ENCODE results near the gene SFI1. TPM values are rescaled to one million over a fixed set of nuclear protein-coding genes. Genes with fewer than 3 reads are reported as not detected.
"Not testable (repeated sequence)": the region's sequence is repeated elsewhere in the genome, so short reads cannot be mapped to it uniquely, and the experiment has no call there.

The SFI1 gene
- total RNA-seq, 2 experiments from 2014 or later: 227 to 240 TPM

- CTCF ChIA-PET: interaction anchor here (1.7 kb wide), 1 partner anchor 11 kb away, joined by 7 read pairs; no protein-coding TSS in a partner anchor
- POLR2A ChIA-PET: interaction anchor here (1.2 kb wide), 1 partner anchor 12 kb away, joined by 4 read pairs; no protein-coding TSS in a partner anchor
- intact Hi-C loops (cut with micrococcal nuclease): no loop called here
- no peaks in the 10 kb centered on the region for H3K27me3 Mint-ChIP-seq
- peaks cover 44% of the 10 kb centered on the region for H3K36me3 Mint-ChIP-seq
- H3K4me1 Mint-ChIP-seq (ENCODE audit: low read depth): peaks cover 34% of the 10 kb centered on the region
- H3K4me3 Mint-ChIP-seq: no peak overlapping the region
- H3K9me3 Mint-ChIP-seq: peaks cover 3% of the 10 kb centered on the region
- peak overlapping the region; percentile 9 for H3K27ac Mint-ChIP-seq
- no peak for DNase-seq
These were observed 54.6 kb downstream of the SFI1 start for GRCh38 chr22:31550871-31551370.

DNA sequence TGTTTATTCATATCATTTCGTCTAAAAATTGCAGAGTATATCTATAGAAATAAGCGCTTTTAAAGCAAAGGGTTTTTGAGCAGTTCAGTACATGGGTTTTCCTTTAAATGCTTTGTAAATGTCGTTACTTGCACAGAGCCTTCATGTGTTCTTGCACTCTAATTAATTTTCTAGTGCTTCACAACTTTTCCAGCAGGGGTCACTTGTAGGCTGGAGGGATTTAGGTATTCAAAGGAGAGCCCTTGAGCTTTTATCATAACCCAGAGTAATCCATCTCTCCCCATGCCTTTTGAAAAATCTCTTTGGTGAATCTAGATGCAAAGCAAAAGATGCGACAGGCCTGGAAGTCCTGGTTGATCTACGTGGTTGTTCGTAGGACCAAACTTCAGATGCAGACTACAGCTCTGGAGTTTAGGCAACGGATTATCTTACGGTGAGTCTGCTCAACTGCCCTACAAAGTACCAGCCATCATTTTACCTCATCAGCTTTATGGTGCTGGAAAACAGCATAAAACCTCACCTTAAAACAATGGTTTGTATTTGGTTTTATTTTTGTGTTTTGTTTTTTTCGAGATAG is 60.4 kb downstream of the SFI1 start:
- ChIA-PET POLR2A (interaction anchor here (0.6 kb wide), 1 partner anchor 18 kb away, joined by 3 read pairs; no protein-coding TSS in a partner anchor), CTCF (interaction anchor here (0.6 to 1.9 kb wide), 22 partner anchors 10 to 274 kb away, joined by 3 to 10 read pairs (median 5); partner anchors contain the start of gene PISD)
- no peak overlapping the region for H3K4me3 Mint-ChIP-seq
- no peak for DNase-seq
- H3K9me3 Mint-ChIP-seq: no peaks in the 10 kb centered on the region
- H3K27me3 Mint-ChIP-seq: no peaks in the 10 kb centered on the region
- H3K27ac Mint-ChIP-seq: peak overlapping the region; percentile 11
- H3K4me1 Mint-ChIP-seq (ENCODE audit: low read depth): peaks cover 17% of the 10 kb centered on the region
- H3K36me3 Mint-ChIP-seq: peaks cover 33% of the 10 kb centered on the region
- intact Hi-C loops (cut with micrococcal nuclease): loop anchor here (2.0 kb wide), 1 partner anchor 74 kb away; no protein-coding TSS in a partner anchor

GRCh38 chr22:31558546-31558945 is 62.2 kb downstream of the SFI1 start:
- H3K27me3 Mint-ChIP-seq; H3K9me3 Mint-ChIP-seq; H3K4me1 Mint-ChIP-seq (ENCODE audit: low read depth); H3K27ac Mint-ChIP-seq; POLR2A ChIA-PET; DNase-seq; intact Hi-C loops (cut with micrococcal nuclease); H3K4me3 Mint-ChIP-seq: not testable (repeated sequence)
- CTCF ChIA-PET: interaction anchor here (0.8 kb wide), 1 partner anchor 75 kb away, joined by 3 read pairs; no protein-coding TSS in a partner anchor
- peaks cover 38% of the 10 kb centered on the region for H3K36me3 Mint-ChIP-seq

DNA sequence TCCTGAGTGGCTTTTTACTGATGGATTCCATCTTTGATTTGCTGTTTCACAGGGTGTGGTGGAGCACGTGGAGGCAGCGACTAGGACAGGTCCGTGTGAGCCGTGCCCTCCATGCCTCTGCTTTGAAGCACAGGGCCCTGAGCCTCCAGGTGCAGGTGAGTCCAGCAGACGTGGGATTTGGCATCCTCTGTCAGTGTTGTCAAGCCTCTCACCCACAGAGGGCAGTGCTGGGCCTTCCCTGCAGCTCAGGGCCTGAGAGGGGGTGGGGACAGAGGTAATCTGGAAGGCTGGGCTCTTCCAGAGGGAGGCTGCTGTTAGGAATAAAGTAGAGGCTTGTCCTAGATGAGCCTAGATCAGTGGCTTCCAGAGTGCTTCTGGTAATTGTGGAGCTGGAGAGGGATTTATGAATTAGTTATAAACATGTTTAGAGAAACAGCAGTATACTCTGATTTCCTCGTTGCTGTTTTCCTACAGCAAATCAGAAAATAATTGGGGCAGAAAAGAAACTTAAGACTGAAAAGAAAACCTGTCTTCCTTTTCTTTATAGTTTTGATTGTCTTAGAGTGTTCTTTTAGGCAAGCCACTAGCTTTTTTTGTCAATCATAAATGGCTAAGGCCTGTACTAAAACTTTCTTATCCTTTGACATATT is 65.0 kb downstream of the SFI1 start:
- H3K4me1 Mint-ChIP-seq (ENCODE audit: low read depth): peaks cover 2% of the 10 kb centered on the region
- POLR2A ChIA-PET: no interaction called here
- intact Hi-C loops (cut with micrococcal nuclease): loop anchor here (1.0 kb wide), 1 partner anchor 72 kb away; no protein-coding TSS in a partner anchor
- no peaks in the 10 kb centered on the region for H3K9me3 Mint-ChIP-seq
- H3K27me3 Mint-ChIP-seq: no peaks in the 10 kb centered on the region
- peaks cover 36% of the 10 kb centered on the region for H3K36me3 Mint-ChIP-seq
- no peak overlapping the region for H3K4me3 Mint-ChIP-seq
- H3K27ac Mint-ChIP-seq: peak overlapping the region; percentile 59
- peak; percentile 74 for DNase-seq
- CTCF ChIA-PET: interaction anchor here (0.6 to 2.4 kb wide), 11 partner anchors 10 to 100 kb away, joined by 3 to 8 read pairs (median 4); partner anchors contain the start of gene EIF4ENIF1

GRCh38 chr22:31561970-31562369 is 65.6 kb downstream of the SFI1 start:
- Mint-ChIP-seq H3K27ac (no peak overlapping the region), H3K9me3 (no peaks in the 10 kb centered on the region), H3K4me1 (ENCODE audit: low read depth) (no peaks in the 10 kb centered on the region), H3K36me3 (peaks cover 32% of the 10 kb centered on the region), H3K4me3 (no peak overlapping the region), H3K27me3 (no peaks in the 10 kb centered on the region)
- no peak for DNase-seq
- ChIA-PET CTCF (interaction anchor here (0.9 to 1.4 kb wide), 10 partner anchors 10 to 100 kb away, joined by 3 to 7 read pairs (median 4); partner anchors contain the start of gene EIF4ENIF1), POLR2A (no interaction called here)
- intact Hi-C loops (cut with micrococcal nuclease): loop anchor here (1.0 kb wide), 1 partner anchor 71 kb away; no protein-coding TSS in a partner anchor

- DNase-seq: no peak
- Mint-ChIP-seq H3K27me3 (no peaks in the 10 kb centered on the region), H3K4me1 (ENCODE audit: low read depth) (peaks cover 6% of the 10 kb centered on the region), H3K9me3 (no peaks in the 10 kb centered on the region), H3K4me3 (no peak overlapping the region), H3K36me3 (peaks cover 28% of the 10 kb centered on the region), H3K27ac (no peak overlapping the region)
- ChIA-PET CTCF (interaction anchor here (0.8 to 2.0 kb wide), 4 partner anchors 10 to 69 kb away, joined by 3 to 7 read pairs (median 3); no protein-coding TSS in a partner anchor), POLR2A (no interaction called here)
- intact Hi-C loops (cut with micrococcal nuclease): no loop called here
These were observed 70.1 kb downstream of the SFI1 start for GRCh38 chr22:31566484-31566883.

DNA sequence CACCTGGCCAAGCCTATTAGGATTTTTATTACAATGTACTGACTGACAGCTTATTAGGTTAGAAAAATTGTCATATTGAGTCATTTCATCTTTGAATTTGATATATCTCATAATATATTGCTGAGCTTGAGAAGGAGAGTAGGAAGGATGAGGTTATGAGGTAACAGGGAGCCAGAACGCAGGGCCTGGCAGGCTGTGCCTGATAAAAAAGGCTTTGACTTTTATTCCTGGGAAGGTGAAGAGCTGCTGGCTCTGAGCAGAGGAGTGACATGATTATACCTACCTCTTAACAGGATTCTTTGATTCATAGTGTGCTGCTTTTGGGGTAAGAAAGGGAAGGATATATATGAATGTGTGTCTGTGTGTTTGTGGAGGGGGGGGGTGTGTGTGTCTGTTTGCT is 70.9 kb downstream of the SFI1 start:
- no peak for DNase-seq
- no peak overlapping the region for H3K27ac Mint-ChIP-seq
- H3K36me3 Mint-ChIP-seq: peaks cover 28% of the 10 kb centered on the region

DNA sequence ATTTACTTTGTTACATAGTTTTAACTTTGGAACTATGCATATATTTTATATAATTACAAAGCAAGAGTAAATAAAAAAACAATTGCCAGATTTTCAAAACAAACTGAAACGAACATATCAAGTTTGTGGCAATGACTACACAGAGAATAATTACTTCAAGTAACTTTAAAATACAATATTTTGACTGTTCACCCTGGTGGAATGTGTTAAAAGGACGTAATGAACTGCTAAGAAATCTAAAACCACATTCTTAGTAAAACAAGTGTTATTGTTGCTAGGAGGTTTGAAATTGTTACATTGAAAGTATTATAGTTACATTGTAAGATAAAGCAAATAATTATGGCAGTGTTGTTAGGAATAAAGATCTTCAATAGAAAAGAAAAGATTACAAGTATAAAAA is 71.4 kb downstream of the SFI1 start:
- Mint-ChIP-seq H3K4me3 (no peak overlapping the region), H3K36me3 (peaks cover 29% of the 10 kb centered on the region), H3K27ac (no peak overlapping the region), H3K27me3 (no peaks in the 10 kb centered on the region), H3K9me3 (no peaks in the 10 kb centered on the region), H3K4me1 (ENCODE audit: low read depth) (peaks cover 6% of the 10 kb centered on the region)
- no peak for DNase-seq
- intact Hi-C loops (cut with micrococcal nuclease): no loop called here
- CTCF ChIA-PET: interaction anchor here (2.0 kb wide), 1 partner anchor 11 kb away, joined by 7 read pairs; no protein-coding TSS in a partner anchor
- POLR2A ChIA-PET: no interaction called here

More for the DNA sequence above, 70.9 kb downstream of the SFI1 start:
- Mint-ChIP-seq H3K27me3 (no peaks in the 10 kb centered on the region), H3K4me3 (no peak overlapping the region), H3K9me3 (no peaks in the 10 kb centered on the region), H3K4me1 (ENCODE audit: low read depth) (peaks cover 6% of the 10 kb centered on the region)
- CTCF ChIA-PET: interaction anchor here (0.9 to 2.0 kb wide), 3 partner anchors 11 to 18 kb away, joined by 3 to 7 read pairs (median 3); no protein-coding TSS in a partner anchor
- intact Hi-C loops (cut with micrococcal nuclease): no loop called here
- POLR2A ChIA-PET: no interaction called here

DNA sequence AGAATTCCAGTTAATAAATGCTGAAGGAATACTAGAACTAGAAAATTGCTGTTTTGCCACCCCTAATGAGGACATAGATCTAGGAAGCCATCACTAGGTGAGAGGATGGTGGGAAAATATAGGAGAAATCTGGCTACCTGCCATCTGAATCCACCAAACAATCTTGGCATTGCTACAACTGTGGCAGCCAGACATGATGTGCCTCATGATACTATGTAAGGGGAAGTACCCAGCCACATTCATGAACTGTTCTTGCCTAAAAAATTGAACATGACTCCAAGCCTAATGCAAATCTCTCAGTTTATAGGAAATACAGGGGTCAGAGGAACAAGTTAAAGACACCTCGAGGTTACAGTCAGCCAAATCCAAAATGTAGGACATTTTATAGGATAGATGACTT is 72.8 kb downstream of the SFI1 start:
- intact Hi-C loops (cut with micrococcal nuclease): no loop called here
- ChIA-PET CTCF (interaction anchor here (2.1 kb wide), 1 partner anchor 12 kb away, joined by 10 read pairs; no protein-coding TSS in a partner anchor), POLR2A (no interaction called here)
- Mint-ChIP-seq H3K4me1 (ENCODE audit: low read depth) (peaks cover 7% of the 10 kb centered on the region), H3K4me3 (no peak overlapping the region), H3K27me3 (no peaks in the 10 kb centered on the region), H3K27ac (no peak overlapping the region), H3K9me3 (no peaks in the 10 kb centered on the region), H3K36me3 (peaks cover 25% of the 10 kb centered on the region)
- no peak for DNase-seq

DNA sequence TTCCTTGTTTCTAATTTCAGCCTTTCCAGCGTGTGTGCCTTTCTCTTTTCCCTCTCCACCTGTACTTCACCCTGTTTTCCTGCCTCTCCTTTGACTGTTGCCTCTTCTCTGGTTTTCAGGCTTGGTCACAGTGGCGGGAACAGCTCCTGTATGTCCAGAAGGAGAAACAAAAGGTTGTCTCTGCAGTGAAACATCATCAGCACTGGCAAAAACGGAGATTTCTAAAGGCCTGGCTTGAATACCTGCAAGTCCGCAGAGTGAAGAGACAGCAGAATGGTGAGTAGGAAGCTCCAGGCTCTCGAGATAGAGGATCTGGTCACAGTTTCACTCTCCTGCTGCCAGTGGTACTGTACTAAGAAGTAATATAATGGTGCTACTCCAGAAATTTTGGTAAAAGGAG is 76.6 kb downstream of the SFI1 start:
- POLR2A ChIA-PET: no interaction called here

GRCh38 chr22:31574055-31574670 is 77.8 kb downstream of the SFI1 start:
- intact Hi-C loops (cut with micrococcal nuclease): no loop called here
- ChIA-PET POLR2A (no interaction called here), CTCF (interaction anchor here (1.3 to 1.5 kb wide), 2 partner anchors 12 to 17 kb away, joined by 4 to 7 read pairs; no protein-coding TSS in a partner anchor)
- no peak for DNase-seq
- no peaks in the 10 kb centered on the region for H3K9me3 Mint-ChIP-seq
- no peaks in the 10 kb centered on the region for H3K27me3 Mint-ChIP-seq
- H3K27ac Mint-ChIP-seq: no peak overlapping the region
- no peak overlapping the region for H3K4me3 Mint-ChIP-seq
- peaks cover 5% of the 10 kb centered on the region for H3K4me1 Mint-ChIP-seq (ENCODE audit: low read depth)
- H3K36me3 Mint-ChIP-seq: peaks cover 33% of the 10 kb centered on the region

More for the DNA sequence above, 76.6 kb downstream of the SFI1 start:
- intact Hi-C loops (cut with micrococcal nuclease): no loop called here
- Mint-ChIP-seq H3K27me3 (no peaks in the 10 kb centered on the region), H3K9me3 (no peaks in the 10 kb centered on the region), H3K4me3 (no peak overlapping the region), H3K27ac (no peak overlapping the region), H3K36me3 (peaks cover 34% of the 10 kb centered on the region), H3K4me1 (ENCODE audit: low read depth) (peaks cover 9% of the 10 kb centered on the region)
- CTCF ChIA-PET: interaction anchor here (1.3 kb wide), 1 partner anchor 12 kb away, joined by 4 read pairs; no protein-coding TSS in a partner anchor
- DNase-seq: no peak

- intact Hi-C loops (cut with micrococcal nuclease): no loop called here
- no peaks in the 10 kb centered on the region for H3K27me3 Mint-ChIP-seq
- H3K36me3 Mint-ChIP-seq: peaks cover 36% of the 10 kb centered on the region
- CTCF ChIA-PET: interaction anchor here (1.3 to 1.5 kb wide), 2 partner anchors 13 to 19 kb away, joined by 4 to 7 read pairs; no protein-coding TSS in a partner anchor
- DNase-seq: no peak
- H3K4me1 Mint-ChIP-seq (ENCODE audit: low read depth): peaks cover 3% of the 10 kb centered on the region
- POLR2A ChIA-PET: no interaction called here
- no peaks in the 10 kb centered on the region for H3K9me3 Mint-ChIP-seq
- no peak overlapping the region for H3K27ac Mint-ChIP-seq
- no peak overlapping the region for H3K4me3 Mint-ChIP-seq
These were observed 78.9 kb downstream of the SFI1 start for GRCh38 chr22:31575190-31575589.

Data from activated CD4-positive, alpha-beta memory T cell treated with anti-CD3 and anti-CD28 coated beads for 36 hours (primary cell).